ENCODE results near the gene PDAP1.

PDAP1 gene

GRCh38 chr7:99408379-99409191 lies at the start of gene PDAP1, which contains the start of gene BUD31:
Gene PDAP1, minus strand, starts transcription at chr7:99408597. Its CDS starts 49 bp downstream, at chr7:99408548.
Gene BUD31, plus strand, starts transcription at chr7:99408969. Its CDS starts 2,124 bp downstream, at chr7:99411093.
- Histone ChIP-seq H3K9ac (ENCODE audit: insufficient read length) (peak within 1 kb of the TSS; percentile 100), H3K27ac (peak within 1 kb of the TSS; percentile 99), H3K4me3 (peak within 1 kb of the TSS; percentile 96), H3K9me3 (ENCODE audit: low read depth, low read length) (no peaks in the 10 kb centered on the region), H3K36me3 (ENCODE audit: insufficient read depth, low read length) (peaks cover 48% of the 10 kb centered on the region)
- TF ChIP-seq EZH2 (IDR thresholded peaks at IDR 0.05) (no peak), FOXP2 (optimal IDR thresholded peaks at IDR 0.05; ENCODE audit: control extremely low read depth, extremely low read length, insufficient read depth) (peak; percentile 59), POLR2AphosphoS5 (IDR thresholded peaks at IDR 0.05; ENCODE audit: borderline replicate concordance, low read depth, low read length) (peak; percentile 95)
- peak; percentile 96 for DNase-seq (ENCODE audit: low read depth, low spot score)

DNA sequence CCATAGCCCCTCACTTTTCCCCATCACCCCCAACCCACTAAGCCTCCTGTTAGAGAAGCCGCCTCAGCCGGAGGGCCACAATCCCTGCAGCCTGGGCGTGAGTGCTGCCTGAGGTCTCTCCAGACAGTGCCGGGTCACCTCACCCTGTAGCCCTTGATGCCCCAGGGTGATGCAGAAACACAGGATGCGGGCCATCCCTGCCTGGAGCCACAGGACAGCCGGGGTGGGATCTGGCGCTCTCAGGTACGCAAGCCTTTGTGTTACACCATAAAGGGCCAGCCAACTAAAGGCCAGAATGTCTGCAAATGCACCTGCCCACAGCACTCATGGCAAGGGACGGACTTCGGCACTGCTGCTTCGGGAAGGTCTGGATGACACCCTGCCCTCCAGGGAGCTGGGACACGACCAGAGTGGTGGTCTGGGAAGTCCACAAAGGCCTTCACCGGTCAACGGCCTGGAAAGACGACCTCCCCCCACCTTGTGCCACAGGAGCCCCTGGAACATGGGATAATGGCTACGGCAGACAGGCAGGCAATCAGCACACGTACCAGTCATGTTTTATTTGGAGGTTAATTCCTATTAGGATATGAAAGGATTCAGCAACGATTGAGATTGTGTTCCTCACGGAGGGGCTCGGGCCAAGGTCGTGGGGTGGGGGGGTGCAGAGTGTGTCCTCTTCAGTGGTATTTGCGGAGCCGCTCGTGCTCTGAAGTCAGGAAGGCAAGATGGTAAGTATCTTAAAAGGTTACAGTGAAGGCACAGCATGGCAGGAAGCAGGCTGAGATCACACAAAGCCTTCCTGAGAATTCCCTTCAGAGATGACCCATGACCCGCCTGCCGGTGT lies 49.5 kb upstream of the PDAP1 start:
- no peak for TF ChIP-seq EZH2 (IDR thresholded peaks at IDR 0.05)
- 0 out of 2 replicates have a peak, but pooled peaks have one; percentile 51 for TF ChIP-seq POLR2AphosphoS5 (IDR thresholded peaks at IDR 0.05; ENCODE audit: borderline replicate concordance, low read depth, low read length)
- Histone ChIP-seq H3K27ac (no peak overlapping the region), H3K4me3 (no peak overlapping the region), H3K9ac (ENCODE audit: insufficient read length) (no peak overlapping the region), H3K9me3 (ENCODE audit: low read depth, low read length) (no peaks in the 10 kb centered on the region), H3K36me3 (ENCODE audit: insufficient read depth, low read length) (peaks cover 73% of the 10 kb centered on the region)
- DNase-seq (ENCODE audit: low read depth, low spot score), result no peak

DNA sequence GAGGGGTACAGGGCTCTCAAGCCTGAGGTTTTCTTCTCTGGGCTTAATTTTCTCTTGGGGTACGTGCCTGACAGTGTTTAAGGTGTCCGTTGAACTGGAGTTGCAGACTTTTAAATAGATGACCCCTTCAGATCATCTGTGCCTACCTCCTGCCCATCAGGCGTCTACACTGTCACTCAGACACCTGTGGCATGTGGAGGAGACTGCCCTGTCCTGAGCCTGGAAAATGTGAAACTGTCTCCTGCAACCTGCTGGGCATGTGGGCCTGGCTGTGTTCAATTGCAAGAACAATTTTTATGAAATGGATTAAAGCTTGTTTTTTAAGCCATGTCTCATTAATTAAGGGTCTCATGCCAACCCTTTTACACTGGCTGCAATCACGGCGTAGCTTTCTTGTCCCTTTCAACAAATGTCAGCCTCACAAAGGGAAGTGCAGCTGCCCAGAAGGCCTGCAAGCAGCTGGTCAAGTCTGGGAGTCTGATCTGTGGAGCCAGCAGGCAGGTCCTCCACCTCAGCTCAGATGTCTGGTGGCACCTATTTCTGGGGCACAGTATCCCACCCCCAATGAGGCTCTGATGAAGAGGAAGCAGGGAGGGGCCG lies 48.8 kb upstream of the PDAP1 start:
- H3K36me3 ChIP-seq (ENCODE audit: insufficient read depth, low read length), result peaks cover 75% of the 10 kb centered on the region
- H3K9me3 ChIP-seq (ENCODE audit: low read depth, low read length), result no peaks in the 10 kb centered on the region
- no peak overlapping the region for H3K27ac ChIP-seq

GRCh38 chr7:99456288-99456687 lies 47.9 kb upstream of the PDAP1 start:
- Histone ChIP-seq H3K9me3 (ENCODE audit: low read depth, low read length) (no peaks in the 10 kb centered on the region), H3K9ac (ENCODE audit: insufficient read length) (no peak overlapping the region), H3K4me3 (no peak overlapping the region), H3K36me3 (ENCODE audit: insufficient read depth, low read length) (peaks cover 76% of the 10 kb centered on the region), H3K27ac (no peak overlapping the region)
- TF ChIP-seq FOXP2 (optimal IDR thresholded peaks at IDR 0.05; ENCODE audit: control extremely low read depth, extremely low read length, insufficient read depth) (no peak), POLR2AphosphoS5 (IDR thresholded peaks at IDR 0.05; ENCODE audit: borderline replicate concordance, low read depth, low read length) (no peak), EZH2 (IDR thresholded peaks at IDR 0.05) (no peak)
- no peak for DNase-seq (ENCODE audit: low read depth, low spot score)

More for the DNA sequence above, 48.8 kb upstream of the PDAP1 start:
- Histone ChIP-seq H3K9ac (ENCODE audit: insufficient read length) (no peak overlapping the region), H3K4me3 (no peak overlapping the region)
- TF ChIP-seq EZH2 (IDR thresholded peaks at IDR 0.05) (no peak), POLR2AphosphoS5 (IDR thresholded peaks at IDR 0.05; ENCODE audit: borderline replicate concordance, low read depth, low read length) (no peak), FOXP2 (optimal IDR thresholded peaks at IDR 0.05; ENCODE audit: control extremely low read depth, extremely low read length, insufficient read depth) (no peak)
- no peak for DNase-seq (ENCODE audit: low read depth, low spot score)

DNA sequence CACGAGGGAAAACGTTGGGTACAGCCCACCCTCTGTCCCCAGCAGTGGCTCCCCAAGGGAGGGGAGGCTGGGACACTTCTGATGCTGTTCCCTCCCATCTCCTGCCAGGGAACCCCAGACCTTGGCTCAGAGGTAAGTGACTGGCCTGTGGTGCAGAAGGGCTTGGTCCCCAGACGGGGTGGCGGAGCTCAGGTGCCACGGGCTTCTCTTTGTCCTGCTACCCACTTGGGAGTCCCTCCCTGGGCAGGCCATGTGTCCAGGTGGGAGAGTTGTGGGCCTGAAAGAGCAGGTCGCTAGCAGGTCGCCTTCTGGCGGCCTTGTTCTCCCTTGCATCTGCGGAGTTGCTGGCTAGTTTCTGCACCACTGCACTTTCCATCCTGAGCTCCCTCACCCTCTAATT lies 47.5 kb upstream of the PDAP1 start:
- no peak overlapping the region for H3K4me3 ChIP-seq
- H3K9me3 ChIP-seq (ENCODE audit: low read depth, low read length), result no peaks in the 10 kb centered on the region
- no peak overlapping the region for H3K27ac ChIP-seq
- no peak overlapping the region for H3K9ac ChIP-seq (ENCODE audit: insufficient read length)
- TF ChIP-seq EZH2 (IDR thresholded peaks at IDR 0.05), result no peak
- no peak for TF ChIP-seq FOXP2 (optimal IDR thresholded peaks at IDR 0.05; ENCODE audit: control extremely low read depth, extremely low read length, insufficient read depth)
- no peak for TF ChIP-seq POLR2AphosphoS5 (IDR thresholded peaks at IDR 0.05; ENCODE audit: borderline replicate concordance, low read depth, low read length)
- no peak for DNase-seq (ENCODE audit: low read depth, low spot score)
- H3K36me3 ChIP-seq (ENCODE audit: insufficient read depth, low read length), result peaks cover 76% of the 10 kb centered on the region

- peaks cover 78% of the 10 kb centered on the region for H3K36me3 ChIP-seq (ENCODE audit: insufficient read depth, low read length)
- H3K9me3 ChIP-seq (ENCODE audit: low read depth, low read length), result no peaks in the 10 kb centered on the region
Measured at GRCh38 chr7:99453105-99453504, 44.7 kb upstream of the PDAP1 start.

DNA sequence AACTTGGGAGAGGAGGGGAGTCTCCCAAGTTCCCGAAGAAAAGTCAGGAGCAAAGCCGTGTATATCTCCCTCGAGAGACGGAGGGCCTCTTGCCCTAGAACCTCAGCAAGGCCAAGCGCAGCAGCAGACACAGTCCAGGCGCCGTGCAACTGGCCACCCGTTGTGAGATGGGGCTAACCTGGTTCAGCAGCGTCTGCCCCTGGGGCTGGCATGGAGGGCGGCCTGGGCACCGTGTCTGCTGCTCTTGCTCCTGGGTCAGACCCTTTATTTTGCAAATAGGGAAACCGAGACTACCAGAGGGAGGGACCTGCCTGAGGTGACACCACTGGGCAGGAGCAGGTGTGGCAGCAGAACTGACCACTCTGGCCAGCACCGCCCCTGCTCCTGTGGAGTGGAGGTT lies 44.1 kb upstream of the PDAP1 start:
- H3K9ac ChIP-seq (ENCODE audit: insufficient read length), result no peak overlapping the region
- no peaks in the 10 kb centered on the region for H3K9me3 ChIP-seq (ENCODE audit: low read depth, low read length)
- TF ChIP-seq EZH2 (IDR thresholded peaks at IDR 0.05) (no peak), POLR2AphosphoS5 (IDR thresholded peaks at IDR 0.05; ENCODE audit: borderline replicate concordance, low read depth, low read length) (no peak), FOXP2 (optimal IDR thresholded peaks at IDR 0.05; ENCODE audit: control extremely low read depth, extremely low read length, insufficient read depth) (no peak)
- DNase-seq (ENCODE audit: low read depth, low spot score), result no peak
- no peak overlapping the region for H3K27ac ChIP-seq
- no peak overlapping the region for H3K4me3 ChIP-seq
- peaks cover 78% of the 10 kb centered on the region; the same call in 1 of the 2 replicates for H3K36me3 ChIP-seq (ENCODE audit: insufficient read depth, low read length)

More at GRCh38 chr7:99453105-99453504, 44.7 kb upstream of the PDAP1 start:
- TF ChIP-seq POLR2AphosphoS5 (IDR thresholded peaks at IDR 0.05; ENCODE audit: borderline replicate concordance, low read depth, low read length), result no peak
- TF ChIP-seq FOXP2 (optimal IDR thresholded peaks at IDR 0.05; ENCODE audit: control extremely low read depth, extremely low read length, insufficient read depth), result no peak
- no peak for TF ChIP-seq EZH2 (IDR thresholded peaks at IDR 0.05)
- no peak overlapping the region for H3K27ac ChIP-seq
- DNase-seq (ENCODE audit: low read depth, low spot score), result no peak
- H3K4me3 ChIP-seq, result no peak overlapping the region
- no peak overlapping the region for H3K9ac ChIP-seq (ENCODE audit: insufficient read length)

GRCh38 chr7:99451936-99452335 lies 43.5 kb upstream of the PDAP1 start:
- no peak for DNase-seq (ENCODE audit: low read depth, low spot score)
- no peak overlapping the region for H3K27ac ChIP-seq
- no peak overlapping the region for H3K4me3 ChIP-seq
- TF ChIP-seq POLR2AphosphoS5 (IDR thresholded peaks at IDR 0.05; ENCODE audit: borderline replicate concordance, low read depth, low read length) (no peak), FOXP2 (optimal IDR thresholded peaks at IDR 0.05; ENCODE audit: control extremely low read depth, extremely low read length, insufficient read depth) (no peak), EZH2 (IDR thresholded peaks at IDR 0.05) (no peak)
- no peaks in the 10 kb centered on the region for H3K9me3 ChIP-seq (ENCODE audit: low read depth, low read length)
- H3K36me3 ChIP-seq (ENCODE audit: insufficient read depth, low read length), result peaks cover 75% of the 10 kb centered on the region; the same call in 1 of the 2 replicates
- H3K9ac ChIP-seq (ENCODE audit: insufficient read length), result no peak overlapping the region
